GM12875 (cell line): Measurements from ENCODE around the gene ZNF407.

ENCODE experiments used
- H3K4me3 ChIP-seq: one replicate; pipeline ENCODE4 v1.5.1; 2011; ENCODE audit warnings: low read depth, low read length, control low read depth
- TF ChIP-seq, protein P1 (sequence below): IDR thresholded peaks from 2 replicates; pipeline ENCODE4 v1.5.1; 2011; ENCODE audit warnings: low read depth, mild to moderate bottlenecking, control low read depth, inconsistent platforms, low read length, moderate library complexity, borderline replicate concordance; ENCODE audit not compliant: insufficient read depth

Gene ZNF407

DNA sequence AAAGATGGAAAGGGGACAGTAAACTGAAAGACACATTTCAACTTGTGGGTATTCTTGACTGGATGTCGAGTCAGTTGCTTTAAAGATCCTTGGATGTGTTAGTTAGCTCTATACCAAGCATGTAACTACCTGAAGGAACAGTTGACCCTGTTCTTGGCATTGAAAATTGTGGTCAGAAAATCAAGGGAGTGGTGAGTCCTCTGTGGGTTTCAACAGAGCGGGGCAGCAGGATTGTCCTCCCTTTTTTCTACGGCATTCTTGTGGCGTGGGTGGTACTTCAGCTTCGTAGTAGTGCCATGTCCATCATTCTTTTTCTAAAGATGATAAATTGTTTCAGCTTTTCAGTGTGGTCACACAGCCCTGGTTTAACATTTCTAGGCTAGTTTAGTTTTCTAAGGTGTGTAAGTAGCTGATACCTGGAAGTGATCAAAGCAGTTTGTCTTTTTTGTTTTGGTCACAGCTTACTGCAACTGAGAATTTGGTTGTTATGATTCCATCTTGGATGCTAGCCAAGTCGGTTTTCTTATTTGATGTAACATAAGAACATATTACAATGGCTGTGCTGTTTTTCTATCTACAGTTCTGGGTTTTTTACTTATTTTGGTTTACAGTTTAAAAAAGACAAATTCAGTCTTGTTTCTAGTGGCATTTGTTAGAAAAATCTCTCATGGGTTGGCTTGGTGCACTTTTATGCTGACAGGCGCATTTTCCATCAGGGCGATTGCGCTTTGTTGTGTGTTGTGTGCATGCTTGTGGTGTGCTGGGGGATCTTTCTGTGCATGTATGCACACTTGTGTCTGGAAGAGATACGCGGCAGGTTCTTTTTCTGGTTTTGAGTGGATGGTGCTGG is 84.7 kb downstream of the ZNF407 start:
- TF ChIP-seq, protein P1, sequence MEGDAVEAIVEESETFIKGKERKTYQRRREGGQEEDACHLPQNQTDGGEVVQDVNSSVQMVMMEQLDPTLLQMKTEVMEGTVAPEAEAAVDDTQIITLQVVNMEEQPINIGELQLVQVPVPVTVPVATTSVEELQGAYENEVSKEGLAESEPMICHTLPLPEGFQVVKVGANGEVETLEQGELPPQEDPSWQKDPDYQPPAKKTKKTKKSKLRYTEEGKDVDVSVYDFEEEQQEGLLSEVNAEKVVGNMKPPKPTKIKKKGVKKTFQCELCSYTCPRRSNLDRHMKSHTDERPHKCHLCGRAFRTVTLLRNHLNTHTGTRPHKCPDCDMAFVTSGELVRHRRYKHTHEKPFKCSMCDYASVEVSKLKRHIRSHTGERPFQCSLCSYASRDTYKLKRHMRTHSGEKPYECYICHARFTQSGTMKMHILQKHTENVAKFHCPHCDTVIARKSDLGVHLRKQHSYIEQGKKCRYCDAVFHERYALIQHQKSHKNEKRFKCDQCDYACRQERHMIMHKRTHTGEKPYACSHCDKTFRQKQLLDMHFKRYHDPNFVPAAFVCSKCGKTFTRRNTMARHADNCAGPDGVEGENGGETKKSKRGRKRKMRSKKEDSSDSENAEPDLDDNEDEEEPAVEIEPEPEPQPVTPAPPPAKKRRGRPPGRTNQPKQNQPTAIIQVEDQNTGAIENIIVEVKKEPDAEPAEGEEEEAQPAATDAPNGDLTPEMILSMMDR, result no peak
- H3K4me3 ChIP-seq, result no peak overlapping the region

DNA sequence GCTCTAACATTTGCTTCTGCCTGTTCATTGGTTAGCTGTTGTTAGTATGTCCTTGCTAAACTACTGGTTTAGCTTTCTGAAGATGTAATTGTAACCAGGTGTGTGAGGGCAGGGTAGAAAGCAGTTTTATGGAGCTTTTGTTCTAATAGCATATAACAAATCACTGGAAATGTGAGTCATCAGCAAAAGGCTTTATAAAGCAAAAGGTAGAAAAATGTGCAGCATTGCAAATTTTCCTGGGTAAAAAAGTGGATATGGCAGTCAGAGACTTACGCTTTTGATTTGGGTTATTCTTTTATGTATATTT is 85.3 kb downstream of the ZNF407 start:
- no peak overlapping the region for H3K4me3 ChIP-seq
- TF ChIP-seq, protein P1, result no peak

DNA sequence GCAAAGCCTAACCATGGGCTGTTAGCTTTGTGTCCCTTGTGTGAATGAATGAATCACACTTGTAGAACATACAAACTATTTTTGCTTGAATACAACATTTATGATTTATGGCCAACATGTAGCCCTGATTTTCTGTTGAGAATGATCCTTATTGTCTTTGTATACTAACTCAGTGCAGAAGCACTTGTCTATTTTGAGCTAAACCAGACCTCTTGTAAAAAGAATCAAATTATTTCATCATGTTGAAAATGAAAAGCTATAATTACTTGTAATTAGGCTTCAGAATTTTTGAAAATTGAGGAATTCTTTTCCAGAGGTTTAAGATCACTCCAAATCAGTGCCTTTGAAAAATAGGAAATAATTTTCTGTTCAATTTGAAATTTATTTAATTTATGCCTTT is 85.9 kb downstream of the ZNF407 start:
- H3K4me3 ChIP-seq, result no peak overlapping the region
- TF ChIP-seq, protein P1, result no peak

DNA sequence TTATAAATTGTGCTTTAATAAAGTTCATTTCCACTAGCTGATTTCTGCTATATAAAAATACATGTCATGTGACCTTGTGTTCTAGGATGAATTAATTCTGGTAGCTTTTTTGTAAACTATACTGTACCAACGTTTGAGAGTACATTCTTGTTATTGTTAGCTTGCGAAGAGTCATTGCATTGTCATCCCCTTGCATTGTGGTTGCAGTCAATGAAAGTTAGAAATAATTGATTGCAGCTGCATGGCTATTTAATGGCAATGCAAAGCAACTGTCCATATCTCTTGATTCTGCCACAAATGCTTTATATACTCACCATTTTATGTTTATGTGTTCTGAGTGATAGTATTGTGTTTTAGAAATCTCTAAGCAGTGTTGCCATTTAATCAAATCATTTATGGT is 91.6 kb downstream of the ZNF407 start:
- H3K4me3 ChIP-seq, result no peak overlapping the region

DNA sequence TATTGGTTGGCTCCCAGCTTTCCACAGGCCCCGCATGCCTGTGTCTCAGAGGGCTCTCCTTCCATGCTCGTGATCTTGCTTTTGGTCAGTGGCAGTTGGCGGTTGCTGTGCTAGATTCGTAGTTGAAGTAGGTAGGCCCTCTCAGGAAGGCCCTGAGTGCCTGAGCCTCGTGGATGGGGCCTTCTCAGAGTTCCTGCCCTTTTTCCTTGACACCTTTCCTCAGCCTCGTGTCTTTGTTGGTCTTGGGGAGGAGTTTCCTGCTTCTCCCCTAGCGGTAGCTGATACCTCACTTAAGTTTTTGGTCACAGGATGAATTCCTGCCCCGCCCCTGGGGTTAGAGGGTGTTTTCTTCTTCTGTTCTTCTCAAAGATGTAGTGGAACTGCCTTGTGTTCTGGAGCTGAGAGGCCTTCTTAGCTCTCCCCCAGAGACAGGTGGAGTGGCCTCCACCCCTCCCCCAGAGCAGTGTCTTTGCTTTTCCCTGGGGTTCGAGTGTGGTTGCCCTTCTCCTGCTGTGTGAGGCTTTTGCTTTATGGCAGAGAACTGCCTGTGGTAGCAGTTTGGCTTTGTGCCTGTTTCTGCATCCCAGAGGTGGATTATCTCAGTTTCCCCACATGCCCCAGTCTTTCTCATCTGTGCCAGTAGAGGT is 94.8 kb downstream of the ZNF407 start:
- H3K4me3 ChIP-seq, result no peak overlapping the region
- TF ChIP-seq, protein P1, result no peak

More for the DNA sequence above, 91.6 kb downstream of the ZNF407 start:
- TF ChIP-seq, protein P1, result no peak

DNA sequence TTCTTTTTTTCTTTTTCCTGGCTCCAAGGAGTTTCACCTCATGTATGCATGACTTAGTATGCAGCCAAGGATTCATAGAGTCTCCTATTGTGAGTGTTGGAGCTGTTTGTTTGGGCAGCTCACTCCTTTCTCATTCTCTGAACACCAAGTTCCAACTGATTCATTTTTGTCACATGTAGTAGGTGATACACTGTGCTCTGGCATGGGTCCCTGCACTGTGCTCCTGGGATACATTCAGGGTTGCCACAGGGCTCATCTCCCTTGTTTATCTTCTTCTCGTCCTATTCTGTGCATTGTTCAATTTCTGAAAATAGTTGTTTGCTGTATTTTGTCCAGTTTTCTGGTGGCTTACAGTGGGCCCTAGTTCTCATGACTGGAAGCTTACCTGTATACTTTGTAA is 96.8 kb downstream of the ZNF407 start:
- TF ChIP-seq, protein P1, result no peak
- no peak overlapping the region for H3K4me3 ChIP-seq

DNA sequence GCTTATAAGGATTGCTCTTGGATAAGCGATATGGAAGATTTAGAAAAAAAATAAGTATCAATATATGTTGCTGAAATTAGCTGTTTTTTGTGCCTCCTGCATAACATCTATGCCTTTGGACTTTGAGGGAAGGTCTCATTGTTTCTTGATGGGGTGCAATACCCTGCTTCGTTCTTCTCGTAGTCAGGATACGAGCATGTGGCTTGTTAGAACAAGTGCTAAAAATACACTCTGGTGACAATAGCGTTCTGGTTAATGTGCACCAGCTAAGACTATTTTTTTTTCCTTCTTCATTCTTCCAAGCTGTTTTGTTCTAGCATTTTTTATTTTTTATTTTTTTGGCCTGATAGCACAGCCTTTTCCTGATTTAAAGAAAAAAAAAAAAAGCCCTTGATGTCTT is 97.5 kb downstream of the ZNF407 start:
- TF ChIP-seq, protein P1, result no peak
- H3K4me3 ChIP-seq, result no peak overlapping the region
